PFSK-1 (cell line): ENCODE measurements around the gene KLK3.

Source experiments
- TAF1 ChIP-seq: IDR thresholded peaks from 2 replicates; pipeline ENCODE4 v1.6.1; 2012; ENCODE audit warnings: low read length, control low read depth, borderline replicate concordance; ENCODE audit not compliant: insufficient read depth
- TF ChIP-seq, protein P1 (sequence below), 2 experiments: IDR thresholded peaks; 2 replicates each; pipeline versions ENCODE4 v1.6.1 to v1.8.0; 2011 to 2012; ENCODE audit warnings: low read depth in 2 of 2, low read length in 2 of 2, control low read depth in 1 of 2, inconsistent platforms in 1 of 2, mild to moderate bottlenecking in 1 of 2, moderate library complexity in 1 of 2; ENCODE audit not compliant: insufficient read depth in 1 of 2

DNA sequence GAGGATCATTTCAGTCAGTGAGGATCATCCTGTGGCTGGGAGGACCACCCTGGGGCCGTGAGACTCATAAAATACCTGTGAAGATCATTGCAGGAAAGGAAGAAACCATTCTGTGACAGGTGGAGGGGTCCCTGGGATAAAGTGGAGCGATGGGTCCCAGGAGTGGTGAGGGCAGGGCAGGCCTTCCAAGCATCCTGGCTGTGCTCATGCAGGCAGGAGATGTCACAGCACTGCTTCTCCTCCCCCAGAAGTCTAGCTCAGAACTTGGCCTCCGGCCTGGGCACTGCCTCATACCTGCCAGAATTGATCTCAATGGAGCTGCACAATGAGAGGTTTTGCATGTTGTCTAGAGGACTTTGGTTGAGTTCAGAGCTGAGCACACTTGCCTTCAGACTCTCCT, 42.2 kb upstream of the KLK3 start:
- TF ChIP-seq, protein P1, sequence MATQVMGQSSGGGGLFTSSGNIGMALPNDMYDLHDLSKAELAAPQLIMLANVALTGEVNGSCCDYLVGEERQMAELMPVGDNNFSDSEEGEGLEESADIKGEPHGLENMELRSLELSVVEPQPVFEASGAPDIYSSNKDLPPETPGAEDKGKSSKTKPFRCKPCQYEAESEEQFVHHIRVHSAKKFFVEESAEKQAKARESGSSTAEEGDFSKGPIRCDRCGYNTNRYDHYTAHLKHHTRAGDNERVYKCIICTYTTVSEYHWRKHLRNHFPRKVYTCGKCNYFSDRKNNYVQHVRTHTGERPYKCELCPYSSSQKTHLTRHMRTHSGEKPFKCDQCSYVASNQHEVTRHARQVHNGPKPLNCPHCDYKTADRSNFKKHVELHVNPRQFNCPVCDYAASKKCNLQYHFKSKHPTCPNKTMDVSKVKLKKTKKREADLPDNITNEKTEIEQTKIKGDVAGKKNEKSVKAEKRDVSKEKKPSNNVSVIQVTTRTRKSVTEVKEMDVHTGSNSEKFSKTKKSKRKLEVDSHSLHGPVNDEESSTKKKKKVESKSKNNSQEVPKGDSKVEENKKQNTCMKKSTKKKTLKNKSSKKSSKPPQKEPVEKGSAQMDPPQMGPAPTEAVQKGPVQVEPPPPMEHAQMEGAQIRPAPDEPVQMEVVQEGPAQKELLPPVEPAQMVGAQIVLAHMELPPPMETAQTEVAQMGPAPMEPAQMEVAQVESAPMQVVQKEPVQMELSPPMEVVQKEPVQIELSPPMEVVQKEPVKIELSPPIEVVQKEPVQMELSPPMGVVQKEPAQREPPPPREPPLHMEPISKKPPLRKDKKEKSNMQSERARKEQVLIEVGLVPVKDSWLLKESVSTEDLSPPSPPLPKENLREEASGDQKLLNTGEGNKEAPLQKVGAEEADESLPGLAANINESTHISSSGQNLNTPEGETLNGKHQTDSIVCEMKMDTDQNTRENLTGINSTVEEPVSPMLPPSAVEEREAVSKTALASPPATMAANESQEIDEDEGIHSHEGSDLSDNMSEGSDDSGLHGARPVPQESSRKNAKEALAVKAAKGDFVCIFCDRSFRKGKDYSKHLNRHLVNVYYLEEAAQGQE (IDR thresholded peaks at IDR 0.05; ENCODE audit: insufficient read depth in 1 of 2, low read depth in 2 of 2, low read length in 2 of 2), result no peak
- no peak for TF ChIP-seq TAF1
